Small intestine (tissue), 7 donors: ENCODE measurements around the gene AK5. TPM values are rescaled to one million over a fixed set of nuclear protein-coding genes. Genes with fewer than 3 reads are reported as not detected.
"Not testable (repeated sequence)": the region's sequence is repeated elsewhere in the genome, so short reads cannot be mapped to it uniquely, and the experiment has no call there.

Experiments used
- DNase-seq, 2 donors: peaks; one replicate each; pipeline versions ENCODE4 v3.0.0 to v3.0.0-alpha.2; 2013
- FAIRE-seq: peaks from 2 replicates; lab custom pipeline; 2012; peaks lifted over from hg19 to GRCh38; lab: Jason Lieb, UNC
- H3K27ac ChIP-seq, 3 donors: one replicate each; pipeline ENCODE4 v1.5.1; 2013; ENCODE audit warnings: low read length in 2 of 3, mild to moderate bottlenecking in 2 of 3, control low read depth in 1 of 3, inconsistent platforms in 1 of 3, low read depth in 1 of 3, moderate library complexity in 1 of 3
- H3K27me3 ChIP-seq, 3 donors: one replicate each; pipeline ENCODE4 v1.6.1; 2013; ENCODE audit warnings: low read length in 3 of 3, inconsistent platforms in 1 of 3; ENCODE audit not compliant: control insufficient read depth in 3 of 3, insufficient read depth in 3 of 3
- H3K36me3 ChIP-seq, 3 donors: one replicate each; pipeline ENCODE4 v1.6.1; 2013; ENCODE audit warnings: low read length in 3 of 3, inconsistent platforms in 1 of 3, low read depth in 1 of 3, mild to moderate bottlenecking in 1 of 3, moderate library complexity in 1 of 3; ENCODE audit not compliant: control insufficient read depth in 3 of 3, insufficient read depth in 2 of 3
- H3K4me1 ChIP-seq, 3 donors: one replicate each; pipeline ENCODE4 v1.6.1; 2013; ENCODE audit warnings: low read length in 2 of 3, inconsistent platforms in 1 of 3, low read depth in 1 of 3, mild to moderate bottlenecking in 1 of 3, moderate library complexity in 1 of 3; ENCODE audit not compliant: control insufficient read depth in 3 of 3, insufficient read depth in 2 of 3
- H3K4me3 ChIP-seq, 3 donors: one replicate each; pipeline ENCODE4 v1.5.1; 2013; ENCODE audit warnings: low read length in 3 of 3, control low read depth in 1 of 3, inconsistent platforms in 1 of 3, low read depth in 1 of 3, mild to moderate bottlenecking in 1 of 3, moderate library complexity in 1 of 3
- H3K9me3 ChIP-seq, 2 donors: one replicate each; pipeline ENCODE4 v1.6.1; 2013; ENCODE audit warnings: low read depth in 1 of 2, low read length in 1 of 2; ENCODE audit not compliant: control insufficient read depth in 2 of 2, insufficient read depth in 1 of 2
- WGBS, 3 donors: extraction: QIAGEN DNeasy Blood & Tissue Kit; methylation state at CpG; one replicate each; pipeline ENCODE4 v1.1.7; 2013; 5-methylcytosine and 5-hydroxymethylcytosine counted together
- polyA plus RNA-seq, 4 donors: library from polyadenylated mRNA; stranded (reverse) in 3 of 4; unstranded in 1 of 4; fragments of 200-250 nt in 3 of 4; fragments of 120-200 nt in 1 of 4; gene quantifications; one replicate each; pipeline versions ENCODE4 v1.2.1 to v1.2.3, GENCODE V29; 2013
- donor health status: healthy with polysubstance abuse.
- donor health status: control.
- donor health status: control.
- donor health status: Bipolar disorder and iron deficiency.
- donor health status: healthy.

The AK5 gene
- polyA plus RNA-seq, 4 donors, result 0.27 to 2.6 (median 0.61) TPM; not detected in 1

GRCh38 chr1:77300566-77300965 lies 18.7 kb downstream of the AK5 start:
- Histone ChIP-seq H3K27ac (no peak overlapping the region), H3K4me3 (no peak overlapping the region), H3K9me3 (no peaks in the 10 kb centered on the region), H3K36me3 (no peaks in the 10 kb centered on the region), H3K4me1 (no peaks in the 10 kb centered on the region), H3K27me3 (no peaks in the 10 kb centered on the region)
- DNase-seq (no peak), FAIRE-seq (no peak)
- 79 to 95% (median 95%) methylated on average over 1 of the region's 1 CpG for WGBS, 3 donors

GRCh38 chr1:77303387-77303786 lies 21.6 kb downstream of the AK5 start:
- H3K9me3 ChIP-seq, result no peaks in the 10 kb centered on the region
- H3K4me3 ChIP-seq, result no peak overlapping the region
- DNase-seq (no peak), FAIRE-seq (no peak)
- no peaks in the 10 kb centered on the region for H3K4me1 ChIP-seq
- H3K36me3 ChIP-seq, result no peaks in the 10 kb centered on the region
- no peaks in the 10 kb centered on the region for H3K27me3 ChIP-seq
- no peak overlapping the region for H3K27ac ChIP-seq
- 56 to 67% (median 67%) methylated on average over 3 of the region's 3 CpGs for WGBS, 3 donors

DNA sequence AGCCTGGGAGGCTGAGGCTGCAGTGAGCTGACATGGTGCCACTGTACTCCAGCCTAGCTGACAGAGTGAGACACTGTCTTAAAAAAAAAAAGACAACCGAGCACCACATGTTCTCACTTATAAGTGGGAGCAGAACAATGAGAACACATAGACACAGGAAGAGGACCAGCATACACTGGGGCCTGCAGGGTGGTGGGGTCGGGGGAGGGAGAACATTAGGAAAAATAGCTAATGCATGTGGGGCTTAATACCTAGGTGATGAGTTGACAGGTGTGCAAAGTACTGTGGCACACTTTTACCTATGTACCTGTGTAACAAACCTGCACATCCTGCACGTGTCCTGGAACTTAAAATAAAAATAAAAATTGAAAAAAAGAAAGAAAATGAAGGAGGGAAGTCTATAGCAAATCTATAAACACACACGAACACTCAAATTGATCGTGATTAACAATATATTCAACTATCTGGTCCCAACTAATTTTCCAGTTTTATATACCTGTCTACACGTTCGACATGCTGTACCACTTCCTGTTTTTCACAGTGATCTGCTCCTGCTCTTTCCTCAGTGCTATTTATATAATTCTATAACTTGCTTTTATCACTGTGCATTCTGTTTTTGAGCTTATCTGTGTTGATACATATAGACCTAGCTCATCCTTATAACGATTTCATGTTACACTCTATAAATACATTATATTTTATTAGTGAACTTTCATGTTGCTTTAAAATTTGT lies 27.2 kb downstream of the AK5 start:
- FAIRE-seq (no peak), DNase-seq (no peak)
- Histone ChIP-seq H3K9me3 (no peaks in the 10 kb centered on the region), H3K36me3 (no peaks in the 10 kb centered on the region), H3K4me1 (no peaks in the 10 kb centered on the region), H3K27ac (no peak overlapping the region), H3K27me3 (no peaks in the 10 kb centered on the region), H3K4me3 (no peak overlapping the region)
- 42 to 59% (median 46%) methylated on average over 8 of the region's 8 CpGs for WGBS, 3 donors

DNA sequence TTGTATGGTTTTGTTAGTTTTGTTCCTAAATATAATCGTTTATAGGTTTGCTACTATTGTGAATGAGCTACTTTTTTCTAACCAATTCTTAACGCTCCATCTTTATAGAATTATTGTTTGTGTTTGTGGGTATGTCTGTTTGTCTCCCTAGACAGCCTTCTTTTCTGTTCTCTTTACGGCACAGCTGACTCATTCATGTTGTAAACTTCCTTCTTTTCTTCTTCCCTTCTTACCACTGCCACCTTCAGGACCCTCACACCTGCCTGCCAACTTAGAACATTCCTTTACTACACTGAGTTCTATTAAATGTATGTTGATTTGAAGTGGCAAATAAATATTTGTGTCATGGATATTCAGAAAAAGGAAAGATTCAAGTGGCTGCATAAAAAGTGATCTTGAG lies 29.1 kb downstream of the AK5 start:
- WGBS, 3 donors, result 57 to 69% (median 62%) methylated on average over 3 of the region's 3 CpGs
- FAIRE-seq (no peak), DNase-seq (no peak)
- Histone ChIP-seq H3K4me3 (no peak overlapping the region), H3K27me3 (no peaks in the 10 kb centered on the region), H3K9me3 (no peaks in the 10 kb centered on the region), H3K27ac (no peak overlapping the region), H3K4me1 (no peaks in the 10 kb centered on the region), H3K36me3 (no peaks in the 10 kb centered on the region)

- DNase-seq, FAIRE-seq, H3K27ac ChIP-seq, H3K9me3 ChIP-seq, H3K4me3 ChIP-seq, H3K27me3 ChIP-seq, H3K4me1 ChIP-seq, H3K36me3 ChIP-seq: not testable (repeated sequence)
- WGBS, 3 donors, result 70 to 85% (median 81%) methylated on average over 5 of the region's 5 CpGs
Observed at GRCh38 chr1:77312364-77312763, 30.5 kb downstream of the AK5 start.

- DNase-seq (peak; percentile 15), FAIRE-seq (no peak)
- Histone ChIP-seq H3K9me3 (no peaks in the 10 kb centered on the region), H3K4me1 (no peaks in the 10 kb centered on the region), H3K4me3 (no peak overlapping the region), H3K27ac (no peak overlapping the region), H3K36me3 (no peaks in the 10 kb centered on the region), H3K27me3 (no peaks in the 10 kb centered on the region)
- WGBS, 3 donors, result 50 to 62% (median 51%) methylated on average over 8 of the region's 8 CpGs
Observed at GRCh38 chr1:77313491-77313890, 31.7 kb downstream of the AK5 start.

GRCh38 chr1:77316006-77316405 lies 34.2 kb downstream of the AK5 start:
- Histone ChIP-seq H3K9me3 (no peaks in the 10 kb centered on the region), H3K27me3 (no peaks in the 10 kb centered on the region), H3K27ac (no peak overlapping the region), H3K4me1 (no peaks in the 10 kb centered on the region), H3K36me3 (no peaks in the 10 kb centered on the region), H3K4me3 (no peak overlapping the region)
- 63 to 85% (median 73%) methylated on average over 1 of the region's 1 CpG for WGBS, 3 donors
- DNase-seq (no peak), FAIRE-seq (no peak)

DNA sequence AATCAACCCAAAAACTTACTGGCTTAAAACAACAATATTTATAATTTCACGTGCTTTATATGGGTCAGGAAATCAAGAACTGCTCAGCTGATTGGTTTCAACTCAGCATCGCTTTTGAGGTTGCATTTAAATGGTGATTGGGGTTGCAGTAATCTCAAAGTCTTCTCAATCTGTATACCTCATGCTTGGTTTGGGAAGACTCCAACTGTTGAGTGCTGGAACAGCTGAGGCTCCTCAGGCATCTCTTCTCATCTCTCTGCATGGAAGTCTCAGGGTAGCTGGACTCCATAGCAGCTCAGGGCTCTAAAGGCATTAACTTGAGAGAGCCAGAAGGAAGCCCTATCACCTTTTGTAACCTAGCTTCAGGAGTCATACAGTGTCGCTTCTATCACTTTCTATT lies 35.1 kb downstream of the AK5 start:
- Histone ChIP-seq H3K9me3 (no peaks in the 10 kb centered on the region), H3K36me3 (no peaks in the 10 kb centered on the region), H3K4me3 (no peak overlapping the region), H3K4me1 (no peaks in the 10 kb centered on the region), H3K27ac (no peak overlapping the region), H3K27me3 (no peaks in the 10 kb centered on the region)
- 54 to 83% (median 72%) methylated on average over 3 of the region's 3 CpGs for WGBS, 3 donors
- DNase-seq, result no peak
- FAIRE-seq, result no peak
